ENCODE results near the gene ALKBH5. TPM values are rescaled to one million over a fixed set of nuclear protein-coding genes. Genes with fewer than 3 reads are reported as not detected.

The ALKBH5 gene
- total and polyA plus RNA-seq, 9 of the 15 experiments (the other 6 are each of a cell fraction or from before 2014, with no cell fraction given) = 11.4 to 70.0 (median 47.4) TPM

DNA sequence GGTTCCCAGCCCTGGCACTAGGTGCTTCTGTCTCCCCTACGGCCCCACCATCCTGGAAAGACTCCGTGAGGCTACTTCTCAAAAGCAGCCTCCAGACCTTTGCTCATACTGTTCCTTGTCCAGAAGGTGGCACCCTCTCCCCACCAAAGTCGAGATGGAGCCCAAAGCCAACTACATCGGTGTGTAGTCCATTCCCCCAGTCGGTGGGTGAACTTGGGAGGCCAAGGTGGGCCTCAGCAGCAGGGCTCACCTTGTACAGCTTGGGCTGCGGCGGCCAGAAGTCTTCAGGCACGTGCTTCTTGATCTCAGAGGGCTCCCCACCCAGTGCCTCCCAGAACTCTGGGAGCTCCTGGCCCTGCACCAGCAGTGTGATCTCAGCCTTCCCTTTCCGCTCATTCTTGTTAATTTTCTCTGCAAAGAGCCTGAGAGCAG, 64.7 kb downstream of the ALKBH5 start (continued):
- TF ChIP-seq, protein P1, sequence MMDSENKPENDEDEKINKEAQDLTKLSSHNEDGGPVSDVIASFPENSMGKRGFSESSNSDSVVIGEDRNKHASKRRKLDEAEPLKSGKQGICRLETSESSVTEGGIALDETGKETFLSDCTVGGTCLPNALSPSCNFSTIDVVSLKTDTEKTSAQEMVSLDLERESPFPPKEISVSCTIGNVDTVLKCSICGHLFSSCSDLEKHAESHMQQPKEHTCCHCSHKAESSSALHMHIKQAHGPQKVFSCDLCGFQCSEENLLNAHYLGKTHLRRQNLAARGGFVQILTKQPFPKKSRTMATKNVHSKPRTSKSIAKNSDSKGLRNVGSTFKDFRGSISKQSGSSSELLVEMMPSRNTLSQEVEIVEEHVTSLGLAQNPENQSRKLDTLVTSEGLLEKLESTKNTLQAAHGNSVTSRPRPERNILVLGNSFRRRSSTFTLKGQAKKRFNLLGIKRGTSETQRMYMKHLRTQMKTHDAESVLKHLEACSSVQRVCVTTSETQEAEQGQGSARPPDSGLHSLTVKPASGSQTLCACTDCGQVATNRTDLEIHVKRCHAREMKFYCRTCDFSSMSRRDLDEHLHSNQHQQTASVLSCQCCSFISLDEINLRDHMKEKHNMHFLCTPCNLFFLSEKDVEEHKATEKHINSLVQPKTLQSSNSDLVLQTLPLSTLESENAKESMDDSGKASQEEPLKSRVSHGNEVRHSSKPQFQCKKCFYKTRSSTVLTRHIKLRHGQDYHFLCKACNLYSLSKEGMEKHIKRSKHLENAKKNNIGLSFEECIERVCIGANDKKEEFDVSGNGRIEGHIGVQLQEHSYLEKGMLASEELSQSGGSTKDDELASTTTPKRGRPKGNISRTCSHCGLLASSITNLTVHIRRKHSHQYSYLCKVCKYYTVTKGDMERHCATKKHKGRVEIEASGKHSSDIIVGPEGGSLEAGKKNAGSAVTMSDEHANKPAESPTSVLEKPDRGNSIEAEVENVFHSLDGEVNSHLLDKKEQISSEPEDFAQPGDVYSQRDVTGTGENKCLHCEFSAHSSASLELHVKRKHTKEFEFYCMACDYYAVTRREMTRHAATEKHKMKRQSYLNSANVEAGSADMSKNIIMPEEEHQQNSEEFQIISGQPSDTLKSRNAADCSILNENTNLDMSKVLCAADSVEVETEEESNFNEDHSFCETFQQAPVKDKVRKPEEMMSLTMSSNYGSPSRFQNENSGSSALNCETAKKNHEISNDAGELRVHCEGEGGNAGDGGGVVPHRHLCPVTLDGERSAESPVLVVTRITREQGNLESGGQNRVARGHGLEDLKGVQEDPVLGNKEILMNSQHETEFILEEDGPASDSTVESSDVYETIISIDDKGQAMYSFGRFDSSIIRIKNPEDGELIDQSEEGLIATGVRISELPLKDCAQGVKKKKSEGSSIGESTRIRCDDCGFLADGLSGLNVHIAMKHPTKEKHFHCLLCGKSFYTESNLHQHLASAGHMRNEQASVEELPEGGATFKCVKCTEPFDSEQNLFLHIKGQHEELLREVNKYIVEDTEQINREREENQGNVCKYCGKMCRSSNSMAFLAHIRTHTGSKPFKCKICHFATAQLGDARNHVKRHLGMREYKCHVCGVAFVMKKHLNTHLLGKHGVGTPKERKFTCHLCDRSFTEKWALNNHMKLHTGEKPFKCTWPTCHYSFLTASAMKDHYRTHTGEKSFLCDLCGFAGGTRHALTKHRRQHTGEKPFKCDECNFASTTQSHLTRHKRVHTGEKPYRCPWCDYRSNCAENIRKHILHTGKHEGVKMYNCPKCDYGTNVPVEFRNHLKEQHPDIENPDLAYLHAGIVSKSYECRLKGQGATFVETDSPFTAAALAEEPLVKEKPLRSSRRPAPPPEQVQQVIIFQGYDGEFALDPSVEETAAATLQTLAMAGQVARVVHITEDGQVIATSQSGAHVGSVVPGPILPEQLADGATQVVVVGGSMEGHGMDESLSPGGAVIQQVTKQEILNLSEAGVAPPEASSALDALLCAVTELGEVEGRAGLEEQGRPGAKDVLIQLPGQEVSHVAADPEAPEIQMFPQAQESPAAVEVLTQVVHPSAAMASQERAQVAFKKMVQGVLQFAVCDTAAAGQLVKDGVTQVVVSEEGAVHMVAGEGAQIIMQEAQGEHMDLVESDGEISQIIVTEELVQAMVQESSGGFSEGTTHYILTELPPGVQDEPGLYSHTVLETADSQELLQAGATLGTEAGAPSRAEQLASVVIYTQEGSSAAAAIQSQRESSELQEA (IDR thresholded peaks at IDR 0.05; ENCODE audit: low read depth) = no peak
- TF ChIP-seq ASH1L (IDR thresholded peaks at IDR 0.05; ENCODE audit: borderline replicate concordance, low read depth, partially characterized antibody) (no peak), ZNF12 (CRISPR knock-in tag; IDR thresholded peaks at IDR 0.05) (no peak), SRSF7 (optimal IDR thresholded peaks at IDR 0.05; ENCODE audit: low read depth, low read length) (no peak), SMARCA5 (IDR thresholded peaks at IDR 0.05) (no peak)
- TF ChIP-seq, protein P2, sequence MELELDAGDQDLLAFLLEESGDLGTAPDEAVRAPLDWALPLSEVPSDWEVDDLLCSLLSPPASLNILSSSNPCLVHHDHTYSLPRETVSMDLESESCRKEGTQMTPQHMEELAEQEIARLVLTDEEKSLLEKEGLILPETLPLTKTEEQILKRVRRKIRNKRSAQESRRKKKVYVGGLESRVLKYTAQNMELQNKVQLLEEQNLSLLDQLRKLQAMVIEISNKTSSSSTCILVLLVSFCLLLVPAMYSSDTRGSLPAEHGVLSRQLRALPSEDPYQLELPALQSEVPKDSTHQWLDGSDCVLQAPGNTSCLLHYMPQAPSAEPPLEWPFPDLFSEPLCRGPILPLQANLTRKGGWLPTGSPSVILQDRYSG (tag; conservative IDR thresholded peaks at IDR 0.05; ENCODE audit: low read depth) = no peak
